ENCODE results near the gene TSPEAR.

The TSPEAR gene

DNA sequence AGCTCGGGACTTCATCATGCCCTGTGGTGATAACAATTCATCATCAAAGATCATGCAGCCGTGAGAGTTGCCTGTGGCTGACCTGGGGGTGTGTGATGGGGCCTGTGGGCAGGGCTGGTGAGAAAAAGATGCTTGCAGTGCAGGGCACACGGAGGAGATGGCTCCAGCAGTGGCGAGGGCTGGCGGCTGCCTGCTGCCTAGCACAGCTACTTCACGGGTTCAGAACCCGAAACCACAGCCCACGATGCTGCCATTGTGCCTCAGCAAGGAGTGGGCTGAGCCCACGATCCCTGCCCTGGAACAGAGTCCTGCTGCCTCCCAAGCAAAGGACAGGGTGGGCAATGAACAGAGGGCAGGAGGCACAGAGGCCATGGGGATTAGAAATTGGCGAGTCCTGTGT is 85.1 kb downstream of the TSPEAR start:
- Histone ChIP-seq H3K4me1 (ENCODE audit: insufficient read depth, low read length, severe bottlenecking) (no peaks in the 10 kb centered on the region), H3K4me2 (ENCODE audit: low read length) (no peak overlapping the region), H3K9me3 (ENCODE audit: low read length) (peaks cover 10% of the 10 kb centered on the region), H3K36me3 (ENCODE audit: insufficient read depth, low read length) (no peaks in the 10 kb centered on the region), H3K27ac (ENCODE audit: low read depth, low read length, poor library complexity, severe bottlenecking) (no peak overlapping the region), H3K79me2 (ENCODE audit: insufficient read depth, low read length) (no peaks in the 10 kb centered on the region), H3K9me2 (ENCODE audit: low read depth, low read length) (no peaks in the 10 kb centered on the region), H3K27me3 (ENCODE audit: insufficient read depth, low read length) (no peaks in the 10 kb centered on the region), H2AFZ (ENCODE audit: low read length) (no peak overlapping the region), H4K20me1 (ENCODE audit: insufficient read depth, low read length) (no peaks in the 10 kb centered on the region), H3K9ac (ENCODE audit: low read length) (no peak overlapping the region), H3F3A (ENCODE audit: insufficient read depth, low read length) (no peaks in the 10 kb centered on the region), H3K4me3 (ENCODE audit: low read depth, low read length, poor library complexity, severe bottlenecking) (no peak overlapping the region)
- TF ChIP-seq, protein P1, sequence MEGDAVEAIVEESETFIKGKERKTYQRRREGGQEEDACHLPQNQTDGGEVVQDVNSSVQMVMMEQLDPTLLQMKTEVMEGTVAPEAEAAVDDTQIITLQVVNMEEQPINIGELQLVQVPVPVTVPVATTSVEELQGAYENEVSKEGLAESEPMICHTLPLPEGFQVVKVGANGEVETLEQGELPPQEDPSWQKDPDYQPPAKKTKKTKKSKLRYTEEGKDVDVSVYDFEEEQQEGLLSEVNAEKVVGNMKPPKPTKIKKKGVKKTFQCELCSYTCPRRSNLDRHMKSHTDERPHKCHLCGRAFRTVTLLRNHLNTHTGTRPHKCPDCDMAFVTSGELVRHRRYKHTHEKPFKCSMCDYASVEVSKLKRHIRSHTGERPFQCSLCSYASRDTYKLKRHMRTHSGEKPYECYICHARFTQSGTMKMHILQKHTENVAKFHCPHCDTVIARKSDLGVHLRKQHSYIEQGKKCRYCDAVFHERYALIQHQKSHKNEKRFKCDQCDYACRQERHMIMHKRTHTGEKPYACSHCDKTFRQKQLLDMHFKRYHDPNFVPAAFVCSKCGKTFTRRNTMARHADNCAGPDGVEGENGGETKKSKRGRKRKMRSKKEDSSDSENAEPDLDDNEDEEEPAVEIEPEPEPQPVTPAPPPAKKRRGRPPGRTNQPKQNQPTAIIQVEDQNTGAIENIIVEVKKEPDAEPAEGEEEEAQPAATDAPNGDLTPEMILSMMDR (IDR thresholded peaks at IDR 0.05; ENCODE audit: low read length), result no peak
- no peak for TF ChIP-seq EZH2 (IDR thresholded peaks at IDR 0.05; ENCODE audit: borderline replicate concordance, low read length)

- H4K20me1 ChIP-seq (ENCODE audit: insufficient read depth, low read length), result no peaks in the 10 kb centered on the region
- no peaks in the 10 kb centered on the region; the same call in 1 of the 2 replicates for H3K27me3 ChIP-seq (ENCODE audit: insufficient read depth, low read length)
- no peak overlapping the region for H2AFZ ChIP-seq (ENCODE audit: low read length)
- no peaks in the 10 kb centered on the region for H3K9me2 ChIP-seq (ENCODE audit: low read depth, low read length)
- H3K79me2 ChIP-seq (ENCODE audit: insufficient read depth, low read length), result no peaks in the 10 kb centered on the region
- H3K4me3 ChIP-seq (ENCODE audit: low read depth, low read length, poor library complexity, severe bottlenecking), result no peak overlapping the region
- no peak overlapping the region for H3K9ac ChIP-seq (ENCODE audit: low read length)
- H3F3A ChIP-seq (ENCODE audit: insufficient read depth, low read length), result no peaks in the 10 kb centered on the region
- no peaks in the 10 kb centered on the region for H3K36me3 ChIP-seq (ENCODE audit: insufficient read depth, low read length)
- H3K27ac ChIP-seq (ENCODE audit: low read depth, low read length, poor library complexity, severe bottlenecking), result no peak overlapping the region
- TF ChIP-seq, protein P1 (IDR thresholded peaks at IDR 0.05; ENCODE audit: low read length), result no peak
- H3K4me1 ChIP-seq (ENCODE audit: insufficient read depth, low read length, severe bottlenecking), result no peaks in the 10 kb centered on the region
- H3K4me2 ChIP-seq (ENCODE audit: low read length), result no peak overlapping the region
- peaks cover 10% of the 10 kb centered on the region for H3K9me3 ChIP-seq (ENCODE audit: low read length)
Observed at GRCh38 chr21:44625756-44626155, 85.6 kb downstream of the TSPEAR start.

DNA sequence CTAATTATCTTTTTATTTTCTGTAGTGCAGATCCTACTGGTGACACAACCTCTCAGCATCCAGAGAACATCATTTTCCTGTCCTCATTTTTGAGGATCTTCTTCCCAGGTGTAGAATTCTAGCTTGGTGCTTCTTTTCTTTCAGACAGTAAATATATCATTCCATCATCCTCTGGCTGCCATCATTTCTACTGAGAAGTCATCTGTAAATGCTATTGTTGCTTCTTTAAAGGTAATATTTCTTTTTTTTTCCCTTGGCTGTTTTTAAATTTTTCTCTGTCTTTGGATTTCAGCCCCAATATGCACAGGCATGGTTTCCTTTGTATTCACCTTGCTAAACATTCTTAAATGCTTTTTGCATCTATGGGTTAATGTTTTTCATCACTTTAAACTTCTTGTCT is 87.8 kb downstream of the TSPEAR start:
- Histone ChIP-seq H2AFZ (ENCODE audit: low read length) (no peak overlapping the region), H3K9me3 (ENCODE audit: low read length) (peaks cover 14% of the 10 kb centered on the region), H3K9me2 (ENCODE audit: low read depth, low read length) (no peaks in the 10 kb centered on the region), H3K27me3 (ENCODE audit: insufficient read depth, low read length) (no peaks in the 10 kb centered on the region; the same call in 1 of the 2 replicates), H3K4me2 (ENCODE audit: low read length) (no peak overlapping the region), H3K4me1 (ENCODE audit: insufficient read depth, low read length, severe bottlenecking) (peaks cover 6% of the 10 kb centered on the region), H3K27ac (ENCODE audit: low read depth, low read length, poor library complexity, severe bottlenecking) (no peak overlapping the region), H3F3A (ENCODE audit: insufficient read depth, low read length) (no peaks in the 10 kb centered on the region), H3K9ac (ENCODE audit: low read length) (no peak overlapping the region), H3K4me3 (ENCODE audit: low read depth, low read length, poor library complexity, severe bottlenecking) (no peak overlapping the region), H4K20me1 (ENCODE audit: insufficient read depth, low read length) (no peaks in the 10 kb centered on the region), H3K36me3 (ENCODE audit: insufficient read depth, low read length) (no peaks in the 10 kb centered on the region), H3K79me2 (ENCODE audit: insufficient read depth, low read length) (no peaks in the 10 kb centered on the region)
- TF ChIP-seq, protein P1 (IDR thresholded peaks at IDR 0.05; ENCODE audit: low read length), result no peak
- TF ChIP-seq EZH2 (IDR thresholded peaks at IDR 0.05; ENCODE audit: borderline replicate concordance, low read length), result no peak
